Muscle of arm (tissue), 14 donors: Measurements from ENCODE around the gene MARCHF5. TPM values are rescaled to one million over a fixed set of nuclear protein-coding genes. Genes with fewer than 3 reads are reported as not detected.

ENCODE experiments used
- DNase-seq: peaks from one replicate; pipeline ENCODE4 v3.0.0-alpha.2; 2013
- long read RNA-seq, 11 donors: transcript quantifications; one replicate each; lab custom pipeline, GENCODE V29; 2026
- polyA plus RNA-seq, 12 donors: library from polyadenylated mRNA; unstranded; fragments of 120-200 nt; gene quantifications; one replicate each; pipeline ENCODE4 v1.2.1, GENCODE V29; 2013; ENCODE audit not compliant: insufficient read length in 12 of 12

The MARCHF5 gene, protein sequence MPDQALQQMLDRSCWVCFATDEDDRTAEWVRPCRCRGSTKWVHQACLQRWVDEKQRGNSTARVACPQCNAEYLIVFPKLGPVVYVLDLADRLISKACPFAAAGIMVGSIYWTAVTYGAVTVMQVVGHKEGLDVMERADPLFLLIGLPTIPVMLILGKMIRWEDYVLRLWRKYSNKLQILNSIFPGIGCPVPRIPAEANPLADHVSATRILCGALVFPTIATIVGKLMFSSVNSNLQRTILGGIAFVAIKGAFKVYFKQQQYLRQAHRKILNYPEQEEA
- 10 to 100 TPM in 11 of 12 donors, not detected in 1; 28.4 to 43.7 (median 38.9) TPM for polyA plus RNA-seq
- long read RNA-seq, donor 1, transcript MARCH5-201 (6 exons, 3,926 nt), result major isoform, 6 of 17 reads
- long read RNA-seq, donor 1, partial matches to known transcripts, result 10 of 17 reads
- long read RNA-seq, donor 1, other reads (novel, unspliced or antisense), result 0 of 17 reads
- long read RNA-seq, donor 2, transcript MARCH5-201 (6 exons, 3,926 nt), result major isoform, 20 of 26 reads
- long read RNA-seq, donor 2, partial matches to known transcripts, result 6 of 26 reads
- long read RNA-seq, donor 2, other reads (novel, unspliced or antisense), result 0 of 26 reads
- long read RNA-seq, donor 3, transcript MARCH5-201 (6 exons, 3,926 nt), result major isoform, 8 of 8 reads
- long read RNA-seq, donor 3, partial matches to known transcripts, result 0 of 8 reads
- long read RNA-seq, donor 3, other reads (novel, unspliced or antisense), result 0 of 8 reads
- long read RNA-seq, donor 4, transcript MARCH5-201 (6 exons, 3,926 nt), result major isoform, 6 of 6 reads
- long read RNA-seq, donor 4, partial matches to known transcripts, result 0 of 6 reads
- long read RNA-seq, donor 4, other reads (novel, unspliced or antisense), result 0 of 6 reads
- long read RNA-seq, donor 5, result 0 reads
- long read RNA-seq, donor 6, partial matches to known transcripts, result 8 of 13 reads
- long read RNA-seq, donor 6, other reads (novel, unspliced or antisense), result 0 of 13 reads
- long read RNA-seq, donor 7, transcript MARCH5-201 (6 exons, 3,926 nt), result major isoform, 5 of 5 reads
- long read RNA-seq, donor 7, partial matches to known transcripts, result 0 of 5 reads
- long read RNA-seq, donor 7, other reads (novel, unspliced or antisense), result 0 of 5 reads
- long read RNA-seq, donor 8, transcript MARCH5-201 (6 exons, 3,926 nt), result major isoform, 15 of 15 reads
- long read RNA-seq, donor 8, partial matches to known transcripts, result 0 of 15 reads
- long read RNA-seq, donor 8, other reads (novel, unspliced or antisense), result 0 of 15 reads
- long read RNA-seq, donor 9, transcript MARCH5-201 (6 exons, 3,926 nt), result major isoform, 6 of 11 reads
- long read RNA-seq, donor 9, partial matches to known transcripts, result 5 of 11 reads
- long read RNA-seq, donor 9, other reads (novel, unspliced or antisense), result 0 of 11 reads
- long read RNA-seq, donor 10, transcript MARCH5-201 (6 exons, 3,926 nt), result major isoform, 13 of 22 reads
- long read RNA-seq, donor 10, partial matches to known transcripts, result 7 of 22 reads
- long read RNA-seq, donor 10, other reads (novel, unspliced or antisense), result 0 of 22 reads
- long read RNA-seq, donor 11, transcript MARCH5-201 (6 exons, 3,926 nt), result major isoform, 11 of 28 reads
- long read RNA-seq, donor 11, partial matches to known transcripts, result 16 of 28 reads
- long read RNA-seq, donor 11, other reads (novel, unspliced or antisense), result 0 of 28 reads

DNA sequence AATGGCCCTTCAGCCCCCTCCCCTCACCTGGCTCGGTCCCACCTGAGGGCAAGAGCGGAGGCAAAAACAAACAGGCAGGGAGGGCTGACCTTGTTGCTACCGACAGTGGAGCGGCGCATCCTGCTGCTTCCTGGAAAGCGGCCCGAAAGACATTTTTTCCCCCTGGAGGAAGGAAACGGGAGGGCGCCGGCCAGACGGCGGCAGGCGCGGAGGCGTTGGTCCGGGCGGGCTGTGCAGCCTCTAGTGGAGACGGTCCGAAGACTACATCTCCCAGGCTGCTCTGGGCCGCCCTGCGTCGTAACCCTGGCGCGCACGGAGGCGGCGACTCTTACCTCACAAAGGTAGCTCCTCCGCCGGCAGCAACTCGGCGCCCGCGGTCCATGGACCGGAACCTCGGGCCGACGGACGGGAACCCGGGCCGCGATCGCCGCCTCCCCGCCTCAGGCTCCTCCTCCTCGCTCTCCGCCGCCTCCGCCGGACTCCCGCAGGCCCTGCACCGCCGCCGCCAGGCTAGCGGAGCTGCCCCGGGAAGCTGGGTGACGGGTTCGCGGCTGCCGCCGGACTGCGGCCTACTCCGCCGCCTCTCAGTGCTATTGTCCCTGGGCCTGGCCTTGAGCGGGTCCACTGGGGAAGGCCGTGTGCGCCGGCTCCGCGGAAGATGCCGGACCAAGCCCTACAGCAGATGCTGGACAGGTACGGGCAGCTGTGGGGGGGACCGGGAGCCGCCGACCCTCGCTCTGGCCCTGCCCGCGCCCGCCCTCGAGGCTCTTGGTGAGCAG is at the start of gene MARCHF5, which contains the start of gene CPEB3:
Gene MARCHF5, plus strand, starts transcription at position 331 of the 779 bp plus-strand sequence. Its CDS starts 328 bp downstream, at position 659.
Gene CPEB3, minus strand, starts transcription at position 242 of the 779 bp plus-strand sequence. CDS start 50,728 bp downstream, outside the sequence.
- peak; percentile 95 for DNase-seq

DNA sequence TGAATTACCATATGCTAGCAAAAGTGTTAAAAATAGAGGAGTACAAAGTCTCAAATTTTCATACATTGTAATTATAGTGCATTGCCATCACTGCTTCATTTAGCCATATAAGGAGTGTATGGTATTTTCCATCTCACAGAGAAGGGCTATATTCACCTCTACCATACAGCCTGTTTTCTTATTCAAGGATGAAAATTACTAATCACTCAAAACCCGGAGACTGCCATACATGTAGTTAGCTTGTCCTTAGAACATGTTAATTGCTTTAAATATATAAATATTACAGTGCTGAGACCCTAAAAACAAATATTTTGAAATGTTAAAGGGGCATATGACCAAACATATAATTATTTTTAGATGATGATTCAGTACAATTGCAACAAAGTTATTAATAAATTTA is 49.5 kb upstream of the MARCHF5 start:
- DNase-seq, result no peak

DNA sequence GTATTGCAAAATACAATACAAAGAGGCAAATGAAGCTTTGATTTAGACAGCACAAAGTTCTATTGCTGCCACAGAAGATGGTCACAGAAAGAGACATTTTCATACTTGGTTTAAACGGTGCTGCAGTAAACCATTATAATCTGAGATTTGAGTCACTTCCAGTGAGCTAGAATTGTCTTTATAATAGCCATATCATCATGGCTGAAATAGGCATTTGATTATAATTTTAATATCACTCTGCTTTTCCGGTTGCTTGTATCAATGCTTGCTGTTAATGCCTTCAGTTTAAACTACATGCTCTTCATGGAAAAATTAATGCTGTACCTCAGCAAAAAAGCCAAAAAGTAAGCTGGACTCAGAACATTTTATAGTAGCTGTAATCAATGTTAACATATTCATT is 48.6 kb upstream of the MARCHF5 start:
- no peak for DNase-seq

DNA sequence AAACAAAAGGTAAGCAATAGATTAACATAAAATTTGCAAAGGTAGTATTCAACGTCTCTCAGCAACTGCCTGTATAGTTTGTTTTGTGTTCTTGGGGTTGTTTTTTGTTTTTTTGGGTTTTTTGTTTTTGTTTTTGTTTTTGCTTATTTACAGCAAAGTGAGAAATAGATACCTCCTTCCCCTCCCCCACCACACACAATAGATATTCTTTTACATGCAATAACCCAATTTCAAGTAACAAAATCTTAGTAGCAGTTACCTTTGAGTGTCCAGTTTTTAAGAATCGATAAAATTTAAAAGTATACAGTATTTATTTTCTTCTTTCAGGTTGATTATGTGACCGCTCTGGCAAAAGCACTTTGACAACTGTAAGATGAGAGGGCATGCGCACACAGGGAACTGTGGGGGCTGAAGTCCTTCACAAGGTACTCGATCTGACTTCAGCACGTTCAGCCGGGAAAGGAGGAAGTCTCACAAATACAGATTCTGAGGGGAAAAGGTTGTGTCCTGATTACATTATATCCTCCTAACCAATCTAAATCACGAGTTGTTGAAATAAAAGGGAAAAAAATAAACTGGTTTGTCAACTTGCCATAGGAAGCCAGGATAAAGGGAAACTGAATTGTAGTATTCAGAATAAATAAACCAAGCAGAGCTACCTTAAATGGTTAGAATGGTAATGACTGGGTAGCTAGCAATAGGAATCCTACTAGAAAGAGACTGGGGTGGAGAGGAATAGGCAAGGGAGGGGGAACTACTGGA is 47.9 kb upstream of the MARCHF5 start:
- DNase-seq, result peak; percentile 54

DNA sequence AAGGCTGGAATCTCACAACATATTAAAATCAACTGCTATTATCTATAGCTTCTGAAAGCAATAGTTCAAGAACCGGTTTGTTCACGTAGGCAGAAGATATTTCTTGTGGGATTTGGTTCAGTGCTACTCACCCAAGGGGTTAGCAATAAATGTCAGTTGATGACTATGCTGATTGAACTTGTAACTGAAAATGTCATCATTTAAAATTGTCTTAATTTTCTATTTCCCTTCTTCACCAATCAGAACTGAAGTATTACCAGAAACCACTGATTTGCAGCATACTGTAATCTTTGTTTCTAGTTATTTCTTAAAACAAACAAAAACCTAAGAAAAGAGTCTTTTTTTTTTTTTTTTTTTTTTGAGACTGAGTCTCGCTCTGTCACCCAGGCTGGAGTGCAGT is 46.2 kb upstream of the MARCHF5 start:
- DNase-seq, result no peak

DNA sequence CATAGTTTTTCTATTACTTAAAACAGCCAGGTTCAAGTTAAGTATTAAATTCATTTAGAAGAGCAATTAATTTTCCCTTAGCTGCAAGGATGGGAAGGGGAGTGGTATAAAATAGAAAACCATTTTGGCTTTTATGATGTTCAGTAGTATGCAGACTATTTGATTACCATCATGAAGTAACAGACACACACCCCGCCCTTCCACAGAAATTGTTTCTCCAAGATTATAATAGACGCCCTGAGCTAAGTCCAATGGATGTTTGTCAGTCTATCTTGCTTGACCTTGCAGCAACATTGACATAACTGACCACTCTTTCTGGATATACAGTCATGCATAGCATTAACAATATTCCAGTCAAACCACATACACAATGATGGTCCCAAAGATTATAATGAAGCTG is 42.4 kb upstream of the MARCHF5 start:
- DNase-seq, result no peak

DNA sequence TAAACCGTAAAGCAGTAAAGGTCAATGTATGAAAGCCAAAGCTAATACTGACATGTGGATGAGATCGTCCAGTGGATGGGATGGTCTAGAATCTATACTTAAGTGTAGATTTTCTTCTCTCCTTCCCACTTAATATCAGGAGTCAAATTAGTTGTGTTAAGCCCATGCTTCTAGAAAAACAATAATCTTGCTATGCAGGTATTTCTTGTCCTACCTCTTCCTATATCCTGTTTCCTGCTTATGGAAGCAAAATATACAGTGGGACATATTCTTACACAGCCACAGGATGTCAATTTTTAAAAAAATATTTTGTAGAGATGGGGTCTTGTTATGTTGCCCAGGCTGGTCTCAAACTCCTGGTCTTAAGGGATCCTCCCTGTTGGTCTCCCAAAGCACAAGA is 27.6 kb upstream of the MARCHF5 start:
- DNase-seq, result no peak

DNA sequence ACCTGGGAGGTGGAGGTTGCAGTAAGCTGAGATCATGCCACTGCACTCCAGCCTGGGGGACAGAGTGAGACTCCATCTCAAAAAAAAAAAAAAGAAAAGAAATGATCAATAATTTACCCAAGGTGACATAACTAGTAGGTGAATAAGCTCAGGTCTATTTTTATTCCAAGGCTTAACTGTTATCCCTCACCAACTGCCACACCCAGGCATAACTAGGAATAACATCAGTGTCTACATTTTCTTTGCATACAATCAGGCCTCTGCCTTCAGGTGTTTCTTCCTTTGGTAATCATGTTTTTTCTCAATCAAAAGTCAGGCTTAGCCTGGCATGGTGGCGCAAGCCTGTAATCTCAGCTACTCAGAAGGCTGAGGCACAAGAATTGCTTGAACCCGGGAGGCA is 26.7 kb upstream of the MARCHF5 start:
- DNase-seq, result no peak

DNA sequence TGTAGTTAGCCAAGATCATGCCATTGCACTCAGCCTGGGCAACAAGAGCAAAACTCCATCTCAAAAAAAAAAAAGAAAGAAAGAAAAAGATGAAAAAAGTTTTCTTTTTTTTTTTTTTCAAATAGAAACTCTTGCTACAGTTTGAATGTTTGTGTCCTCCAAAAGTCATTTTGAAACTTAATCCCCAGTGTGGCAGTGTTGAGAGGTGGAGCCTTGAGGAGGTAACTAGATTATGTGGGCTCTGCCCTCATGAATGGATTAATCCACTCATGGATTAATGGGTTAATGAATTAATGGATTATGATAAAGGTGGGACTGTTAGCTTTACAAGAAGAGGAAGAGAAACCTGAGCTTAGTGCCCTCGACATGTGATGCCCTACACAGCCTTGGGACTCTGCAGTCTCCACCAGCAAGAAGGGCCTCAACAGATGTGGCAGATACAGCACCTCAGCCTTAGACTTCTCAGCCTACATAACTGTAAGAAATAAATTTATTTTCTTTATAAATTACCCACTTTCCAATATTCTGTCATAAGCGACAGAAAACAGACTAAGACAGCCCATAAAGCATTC is 25.2 kb upstream of the MARCHF5 start:
- no peak for DNase-seq

DNA sequence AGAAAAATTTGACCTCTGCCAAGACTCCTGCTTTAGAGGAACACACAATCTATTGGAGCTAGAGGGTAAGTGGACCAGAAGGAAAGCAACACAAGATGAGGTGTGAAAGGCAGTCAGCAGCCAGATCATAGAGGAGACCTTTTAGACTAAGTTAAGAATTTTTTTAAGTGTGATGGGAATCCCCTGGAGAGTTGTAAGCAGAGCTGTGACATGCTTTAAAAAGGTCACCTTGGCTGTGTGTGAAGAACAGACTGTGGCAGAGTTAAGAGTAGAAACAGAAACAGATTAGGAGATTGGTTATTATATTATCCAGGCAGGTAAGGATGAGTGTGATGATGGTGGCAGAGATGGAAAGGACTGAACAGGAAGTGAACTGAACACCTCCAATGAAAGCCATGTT is 23.6 kb upstream of the MARCHF5 start:
- DNase-seq, result no peak

DNA sequence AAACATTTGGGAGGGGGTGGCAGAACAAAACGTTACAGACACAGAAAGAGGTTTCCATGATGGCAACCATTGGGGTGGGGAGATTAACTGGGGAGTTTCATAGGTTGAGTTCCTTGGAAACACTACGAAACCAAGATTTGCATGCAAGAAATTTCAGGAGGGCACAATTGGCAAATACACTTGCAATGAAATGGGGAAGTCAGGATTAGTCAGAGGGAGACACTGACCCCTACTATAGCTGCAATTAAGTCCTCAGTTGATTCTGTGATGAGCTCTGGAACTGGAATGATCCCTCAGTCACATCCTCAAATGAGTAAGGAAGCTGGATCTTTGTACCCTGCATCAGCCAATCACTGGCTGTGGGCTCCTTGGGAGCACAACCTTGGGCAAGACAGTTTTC is 22.2 kb upstream of the MARCHF5 start:
- no peak for DNase-seq

DNA sequence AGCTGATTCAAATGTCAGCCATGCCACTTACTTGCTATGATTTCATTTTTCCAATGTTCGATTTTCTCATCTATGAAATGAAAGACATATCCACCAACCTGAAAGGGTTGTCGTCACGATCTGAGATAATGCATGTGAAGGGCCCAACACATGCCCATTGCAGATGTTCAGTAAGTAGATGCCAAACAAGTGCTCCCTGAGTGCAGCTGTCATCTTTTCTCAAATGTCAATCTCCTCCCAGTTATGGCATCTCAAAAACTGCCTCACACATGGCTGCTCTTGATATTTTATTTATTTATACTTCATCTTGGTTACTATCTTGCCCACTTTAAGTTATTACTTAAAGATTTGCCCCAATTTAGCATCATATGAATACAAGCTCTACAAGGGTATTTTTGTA is 16.9 kb upstream of the MARCHF5 start:
- DNase-seq, result no peak

DNA sequence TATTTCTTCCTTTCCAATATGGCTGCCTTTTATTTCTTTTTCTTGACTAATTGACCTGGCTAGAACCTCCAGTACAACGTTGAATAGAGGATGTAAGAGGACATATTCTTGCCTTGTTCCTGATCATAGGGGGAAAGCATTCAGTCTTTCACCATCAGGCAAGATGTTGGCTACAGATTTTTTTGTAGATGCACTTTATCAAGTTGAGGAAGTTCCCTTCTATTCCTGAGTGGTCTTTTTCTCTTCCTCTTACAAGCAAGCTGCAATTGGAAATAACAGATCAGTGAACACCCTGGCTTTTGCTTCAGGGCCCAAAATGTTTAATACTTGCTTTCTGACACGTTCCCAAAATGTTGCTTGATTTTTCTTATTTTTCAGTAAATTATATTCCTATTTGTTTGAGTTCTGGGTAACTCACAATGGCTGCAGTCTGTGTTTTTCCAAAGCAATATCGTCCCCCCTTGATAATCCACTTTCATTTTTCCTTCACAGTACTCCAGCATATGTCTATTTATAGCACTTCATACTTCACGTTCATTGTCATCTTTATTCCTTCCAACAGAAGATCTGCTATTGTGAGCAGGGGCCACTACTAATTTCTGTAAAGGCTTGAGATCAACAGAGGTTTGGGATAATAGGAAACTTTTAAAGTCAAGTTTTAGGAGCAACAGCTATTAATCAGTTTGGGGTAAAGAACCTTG is 11.8 kb upstream of the MARCHF5 start:
- DNase-seq, result peak; percentile 28

DNA sequence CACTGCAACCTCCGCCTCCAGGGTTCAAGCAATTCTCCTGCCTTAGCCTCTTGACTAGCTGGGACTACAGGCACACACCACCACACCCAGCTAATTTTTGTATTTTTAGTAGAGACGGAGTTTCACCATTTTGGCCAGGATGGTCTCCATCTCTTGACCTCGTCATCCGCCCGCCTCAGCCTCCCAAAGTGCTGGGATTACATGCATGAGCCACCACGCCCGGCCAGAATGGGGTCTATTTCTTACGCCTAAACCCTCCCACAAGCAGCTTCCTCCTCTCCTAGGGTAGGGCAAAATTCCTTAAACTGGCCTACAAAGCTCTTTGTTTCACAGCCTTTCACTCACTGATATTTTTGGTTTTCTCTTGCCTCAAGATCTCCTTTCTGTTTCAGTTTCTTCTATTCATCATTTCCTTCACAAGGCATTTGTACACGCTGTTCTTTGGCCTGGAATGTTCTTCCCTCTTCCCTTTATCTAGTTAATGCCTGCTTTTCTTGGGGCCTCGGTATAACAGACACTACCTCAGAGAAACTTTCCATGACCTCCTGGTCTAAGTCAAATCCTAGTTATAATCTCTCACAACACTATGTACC is 6.8 kb upstream of the MARCHF5 start:
- DNase-seq, result no peak

DNA sequence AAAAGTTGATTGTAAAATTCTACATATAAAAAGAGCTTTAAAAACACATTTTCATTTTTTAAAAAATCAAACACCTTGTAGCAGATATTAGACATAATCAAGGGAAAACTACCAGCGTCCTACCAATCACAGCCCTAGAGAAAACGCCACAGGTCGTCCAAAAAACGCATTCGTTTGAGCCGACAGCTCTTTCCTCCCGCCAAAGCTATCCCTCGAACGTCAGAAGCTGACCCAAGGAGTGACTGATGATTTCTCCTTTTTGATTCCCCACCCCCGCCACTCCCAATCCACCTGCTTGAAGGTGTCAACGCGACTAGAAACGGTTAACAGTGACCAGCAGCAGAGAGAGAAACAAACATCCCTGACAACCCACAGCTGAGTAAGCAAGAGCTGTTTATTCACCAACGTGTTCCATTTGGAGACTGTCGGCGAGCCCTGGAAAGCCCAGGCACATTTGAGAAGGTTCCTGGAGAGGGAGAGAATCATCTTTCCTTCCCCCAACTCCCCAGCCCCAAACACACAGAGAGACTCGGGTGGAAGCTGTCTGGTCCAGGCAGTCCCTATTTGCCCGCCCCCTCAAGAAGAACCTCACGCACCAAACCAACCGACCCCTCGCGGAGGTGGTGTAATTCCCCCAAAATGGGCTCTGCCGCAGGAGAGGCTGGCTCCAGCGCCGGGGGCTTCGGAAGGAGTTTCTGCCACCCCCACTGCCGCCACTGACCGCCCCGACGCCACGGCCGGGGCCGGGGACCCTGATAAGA is 711 bp upstream of the MARCHF5 start:
- peak; percentile 36 for DNase-seq

DNA sequence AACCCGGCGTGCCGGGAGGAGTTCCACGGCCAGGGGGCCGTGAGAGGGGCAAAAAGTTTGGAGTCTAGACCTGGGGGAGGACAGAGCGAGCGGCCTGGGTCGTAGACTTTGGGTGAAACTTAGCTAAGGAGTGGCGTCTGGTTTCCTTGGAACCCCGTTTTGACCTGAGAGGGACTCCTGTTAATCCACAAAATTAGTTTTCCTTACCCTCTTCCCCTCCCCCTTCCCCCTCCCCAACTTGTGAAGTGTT is 574 bp downstream of the MARCHF5 start:
- DNase-seq, result no peak
